Prostate gland (tissue), 2 donors: ENCODE data around the gene LGALS3. TPM values are rescaled to one million over a fixed set of nuclear protein-coding genes. Genes with fewer than 3 reads are reported as not detected.
A peak's percentile ranks its signal among the peaks of the same experiment; 100 is the strongest.

Experiments
- DNase-seq: peaks from one replicate; pipeline ENCODE4 v3.0.0-alpha.2; 2019; ENCODE audit warnings: low spot score
- H3K27ac ChIP-seq, 2 donors: fragments of 200-600 bp; sonication (generic); 2 replicates each; pipeline ENCODE4 v1.5.1; 2017 to 2019
- H3K27me3 ChIP-seq: fragments of 200-600 bp; sonication (generic); replicated peaks from 2 replicates; pipeline ENCODE4 v1.5.1; 2019; ENCODE audit not compliant: insufficient read depth
- H3K36me3 ChIP-seq, 2 donors: fragments of 200-600 bp; sonication (generic); 1 replicate in 1 of 2; 2 replicates in 1 of 2; pipeline versions ENCODE4 v1.5.1 to v1.8.1; 2017 to 2019
- H3K4me1 ChIP-seq: fragments of 200-600 bp; sonication (generic); replicated peaks from 2 replicates; pipeline ENCODE4 v1.5.1; 2019
- H3K4me3 ChIP-seq, 2 donors: fragments of 200-600 bp; sonication (generic); 2 replicates each; pipeline ENCODE4 v1.5.1; 2017 to 2019
- H3K9me3 ChIP-seq: fragments of 200-600 bp; sonication (generic); 2 replicates; pipeline ENCODE4 v1.5.1; 2017
- CTCF ChIP-seq, 4 experiments: fragments of 200-600 bp in 2 of 4; fragments of 450-650 bp in 2 of 4; sonication (generic) in 2 of 4; IDR thresholded peaks; 1 replicate in 3 of 4; 2 replicates in 1 of 4; pipeline ENCODE4 v1.5.1; 2016 to 2019; ENCODE audit warnings: antibody characterized with exemption in 4 of 4, mild to moderate bottlenecking in 2 of 4, moderate library complexity in 2 of 4
- POLR2A ChIP-seq: fragments of 450-650 bp; IDR thresholded peaks from one replicate; pipeline ENCODE4 v1.6.1; 2016; ENCODE audit warnings: antibody characterized with exemption, mild to moderate bottlenecking
- POLR2AphosphoS5 ChIP-seq: sonication (generic); formaldehyde crosslinking; IDR thresholded peaks from one replicate; pipeline ENCODE4 v1.6.1; 2017; ENCODE audit warnings: antibody characterized with exemption
- WGBS: methylation state at CpG from one replicate; pipeline ENCODE4 v1.1.5; 2018; 5-methylcytosine and 5-hydroxymethylcytosine counted together
- intact Hi-C: fragments of 100-400 bp; cut with DNase I; formaldehyde crosslinking; loops from one replicate; pipeline ENCODE4 v1.14.2; 2022
- total RNA-seq, 2 donors: library from RNA; depleted of rRNA; stranded (reverse); fragments of >200 nt; gene quantifications; one replicate each; pipeline ENCODE4 v1.1.0, GENCODE V29; 2016

Gene LGALS3
- total RNA-seq, 2 donors from 2014 or later: 334 to 400 TPM

- intact Hi-C loops: no loop called here
Measured at GRCh38 chr14:55117803-55118441, 11.1 kb upstream of the LGALS3 start.

DNA sequence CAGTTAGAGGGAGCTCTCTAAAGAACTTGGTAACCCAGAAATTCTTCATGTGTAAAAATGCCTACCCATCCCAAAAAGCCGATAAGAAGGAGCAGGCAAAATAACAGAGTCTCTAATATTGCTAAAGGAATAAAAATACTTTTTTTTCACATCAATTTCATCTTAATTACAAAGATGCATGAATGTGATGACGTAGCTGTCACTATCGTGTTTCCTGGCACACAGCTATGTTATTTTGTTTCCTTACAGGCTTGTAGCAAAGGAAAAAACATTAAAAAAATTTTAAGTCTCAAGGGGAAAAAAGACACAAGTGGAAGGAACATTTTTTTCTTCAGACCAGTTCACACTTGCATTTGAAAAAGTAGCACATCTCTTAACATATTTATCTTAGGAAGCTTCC is 10.3 kb upstream of the LGALS3 start:
- Histone ChIP-seq H3K27ac (peak overlapping the region; percentile 53 to 63), H3K27me3 (no peaks in the 10 kb centered on the region), H3K9me3 (no peaks in the 10 kb centered on the region), H3K36me3 (no peaks in the 10 kb centered on the region), H3K4me3 (no peak overlapping the region), H3K4me1 (peaks cover 20% of the 10 kb centered on the region)
- intact Hi-C loops: no loop called here
- WGBS: 53% methylated on average over 3 of the region's 3 CpGs
- no peak for TF ChIP-seq CTCF (IDR thresholded peaks at IDR 0.05)
- no peak for TF ChIP-seq POLR2A
- no peak for TF ChIP-seq POLR2AphosphoS5
- DNase-seq: no peak

More at GRCh38 chr14:55117803-55118441, 11.1 kb upstream of the LGALS3 start:
- H3K4me1 ChIP-seq: peaks cover 18% of the 10 kb centered on the region
- TF ChIP-seq CTCF (IDR thresholded peaks at IDR 0.05) (no peak), POLR2AphosphoS5 (peak; percentile 74)
- no peaks in the 10 kb centered on the region for H3K27me3 ChIP-seq
- DNase-seq: peak; percentile 38
- H3K36me3 ChIP-seq: no peaks in the 10 kb centered on the region
- H3K4me3 ChIP-seq: no peak overlapping the region
- no peaks in the 10 kb centered on the region for H3K9me3 ChIP-seq
- peak overlapping the region; percentile 53 to 63 for H3K27ac ChIP-seq
- 60% methylated on average over 7 of the region's 7 CpGs for WGBS

DNA sequence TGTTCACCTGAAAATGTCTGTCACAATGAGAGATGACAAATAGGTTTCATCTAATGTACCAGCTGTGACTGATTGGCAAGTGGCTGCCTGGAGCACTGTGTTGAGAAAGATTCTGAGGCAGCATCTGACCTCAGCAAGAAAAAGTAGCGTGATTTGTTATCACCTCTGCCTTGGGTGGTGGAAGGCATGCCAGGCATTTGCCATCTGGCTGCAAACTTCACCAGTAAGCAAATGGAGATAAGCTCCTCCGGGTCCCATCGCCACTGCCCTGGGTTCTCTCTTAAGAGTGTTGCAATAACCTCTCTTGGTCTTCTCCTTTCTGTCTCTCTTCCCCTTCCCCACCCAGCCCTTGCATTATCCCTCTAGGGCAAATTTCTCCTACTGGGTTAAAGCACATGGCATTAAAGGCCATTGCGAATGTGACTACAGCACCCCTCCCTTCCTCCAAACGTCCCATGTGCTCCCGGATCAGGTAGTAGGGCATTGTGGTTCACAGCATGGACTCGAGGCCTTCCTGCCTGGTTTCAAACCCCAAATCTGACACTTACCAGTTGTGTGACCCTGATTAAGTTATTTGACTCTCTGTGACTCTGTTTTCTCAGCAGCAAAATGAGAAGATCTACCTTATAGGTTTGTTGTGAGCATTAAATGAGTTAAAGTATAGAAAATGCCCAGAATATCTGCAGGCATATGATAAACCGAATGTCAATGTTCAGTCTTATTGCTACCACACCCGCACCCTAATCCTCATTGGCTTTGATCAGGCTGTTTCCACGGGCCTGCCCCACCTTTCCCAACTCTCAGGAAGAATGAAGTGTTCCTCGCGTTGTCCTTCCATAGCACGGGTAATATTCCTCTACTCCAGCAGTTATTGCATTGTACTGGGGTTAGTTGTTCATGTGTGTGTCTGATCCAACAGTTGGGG is 8.2 kb upstream of the LGALS3 start:
- Histone ChIP-seq H3K4me3 (no peak overlapping the region), H3K4me1 (peaks cover 22% of the 10 kb centered on the region), H3K9me3 (no peaks in the 10 kb centered on the region), H3K27ac (no peak overlapping the region), H3K27me3 (no peaks in the 10 kb centered on the region), H3K36me3 (no peaks in the 10 kb centered on the region)
- no peak for TF ChIP-seq POLR2AphosphoS5
- TF ChIP-seq CTCF (IDR thresholded peaks at IDR 0.05): no peak
- no peak for TF ChIP-seq POLR2A
- WGBS: 89% methylated on average over 13 of the region's 13 CpGs
- DNase-seq: no peak
- intact Hi-C loops: no loop called here

DNA sequence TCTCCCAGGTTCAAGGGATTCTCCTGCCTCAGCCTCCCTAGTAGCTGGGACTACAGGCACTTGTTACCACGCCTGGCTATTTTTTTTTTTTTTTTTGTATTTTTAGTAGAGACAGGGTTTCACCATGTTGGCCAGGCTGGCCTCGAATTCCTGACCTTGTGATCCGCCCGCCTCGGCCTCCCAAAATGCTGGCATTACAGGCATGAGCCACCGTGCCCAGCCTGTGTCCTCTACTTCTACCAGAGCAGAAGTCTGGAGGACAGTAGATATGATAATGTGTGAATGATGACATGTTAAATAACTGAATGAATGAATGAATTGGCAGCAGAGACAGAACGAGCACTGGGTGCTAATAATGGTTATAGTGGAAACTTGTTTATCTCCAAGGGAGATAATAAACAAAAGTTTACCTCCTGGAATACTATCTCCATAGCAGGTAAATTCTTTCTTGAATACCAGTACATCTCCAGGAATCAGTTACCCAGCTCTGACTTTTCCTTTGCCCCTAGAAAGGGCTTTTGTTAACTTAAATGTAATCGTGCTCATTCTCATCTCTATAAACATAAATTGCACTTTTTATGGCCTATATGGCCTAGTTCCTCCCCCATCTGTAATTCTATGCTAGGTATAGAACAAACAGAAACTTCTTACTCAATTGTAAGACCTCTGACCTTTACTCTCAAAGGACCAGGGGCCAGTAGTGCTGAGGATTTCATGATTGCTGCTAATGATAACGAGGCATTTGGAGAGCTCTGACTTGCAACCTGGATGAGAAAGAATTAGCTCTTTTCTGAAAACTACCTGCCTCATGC is 7.2 kb upstream of the LGALS3 start:
- Histone ChIP-seq H3K4me3 (no peak overlapping the region), H3K27ac (peak overlapping the region in 1 of 2 donors; percentile 45), H3K27me3 (no peaks in the 10 kb centered on the region), H3K36me3 (no peaks in the 10 kb centered on the region), H3K9me3 (no peaks in the 10 kb centered on the region), H3K4me1 (peaks cover 27% of the 10 kb centered on the region)
- intact Hi-C loops: no loop called here
- no peak for DNase-seq
- 87% methylated on average over 9 of the region's 9 CpGs for WGBS
- TF ChIP-seq POLR2A (no peak), CTCF (IDR thresholded peaks at IDR 0.05) (no peak), POLR2AphosphoS5 (no peak)
